GM19324 (cell line): Measurements from ENCODE around the gene RAP1GAP.

ENCODE experiments used
- ATAC-seq: cut with Tn5 transposase; IDR thresholded peaks from one replicate; pipeline ENCODE4 v1.9.1; 2021; ENCODE audit warnings: mild to moderate bottlenecking, moderate library complexity; ENCODE audit not compliant: unreplicated experiment, low FRiP score

The RAP1GAP gene

DNA sequence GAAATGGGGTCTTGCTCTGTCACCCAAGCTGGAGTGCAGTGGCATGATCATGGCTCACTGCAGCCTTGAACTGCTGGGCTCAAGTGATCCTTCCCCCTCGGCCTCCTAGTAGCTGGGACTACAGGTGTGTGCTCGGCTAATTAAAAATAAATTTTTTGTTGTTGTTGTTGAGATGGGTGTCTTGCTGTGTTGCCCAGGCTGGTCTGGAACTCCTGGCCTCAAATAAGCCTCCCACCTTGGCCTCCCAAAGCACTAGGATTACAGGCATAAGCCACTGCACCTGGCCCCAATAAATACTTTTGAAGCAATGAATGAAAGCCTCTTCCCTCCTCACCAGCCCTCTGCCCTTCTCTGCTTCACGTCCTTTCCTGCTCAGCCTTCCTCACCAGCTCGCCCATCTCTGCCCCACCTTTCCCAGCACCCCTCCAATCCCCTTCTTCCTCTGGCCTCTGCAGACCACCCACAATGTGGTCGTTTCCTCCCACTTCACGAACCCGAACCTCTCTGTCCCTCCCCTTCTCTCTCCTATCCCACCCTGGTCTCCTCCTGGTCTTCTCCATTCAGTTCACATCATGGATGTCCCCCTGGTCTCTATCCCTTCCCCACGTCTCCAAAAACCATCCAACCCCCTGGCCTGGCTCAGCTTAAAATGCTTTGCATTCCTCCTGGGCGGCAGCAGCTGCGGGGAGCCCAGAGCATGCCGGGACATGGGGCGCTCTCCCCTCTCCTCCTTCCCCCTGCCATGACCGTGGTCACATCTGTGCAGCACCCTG, 38.4 kb downstream of the RAP1GAP start:
- no peak for ATAC-seq

DNA sequence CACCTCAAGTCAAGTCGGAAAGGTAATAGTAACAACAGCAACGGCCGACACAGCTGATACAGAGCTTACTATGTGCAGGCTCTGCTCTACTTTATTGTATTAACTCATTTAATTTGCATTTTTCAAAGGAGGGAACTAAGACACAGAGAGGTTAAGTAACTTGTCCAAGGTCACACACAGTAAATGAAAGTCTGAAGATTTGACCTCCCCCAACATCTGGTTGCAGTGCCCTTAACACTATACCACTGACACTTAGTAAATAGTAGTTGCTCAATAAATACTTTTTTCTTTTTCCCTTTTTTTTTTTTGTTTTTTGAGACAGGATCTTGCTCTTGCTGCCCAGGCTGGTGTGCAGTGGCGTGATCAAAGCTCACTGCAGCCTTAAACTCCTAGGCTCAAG, 39.2 kb downstream of the RAP1GAP start:
- no peak for ATAC-seq

DNA sequence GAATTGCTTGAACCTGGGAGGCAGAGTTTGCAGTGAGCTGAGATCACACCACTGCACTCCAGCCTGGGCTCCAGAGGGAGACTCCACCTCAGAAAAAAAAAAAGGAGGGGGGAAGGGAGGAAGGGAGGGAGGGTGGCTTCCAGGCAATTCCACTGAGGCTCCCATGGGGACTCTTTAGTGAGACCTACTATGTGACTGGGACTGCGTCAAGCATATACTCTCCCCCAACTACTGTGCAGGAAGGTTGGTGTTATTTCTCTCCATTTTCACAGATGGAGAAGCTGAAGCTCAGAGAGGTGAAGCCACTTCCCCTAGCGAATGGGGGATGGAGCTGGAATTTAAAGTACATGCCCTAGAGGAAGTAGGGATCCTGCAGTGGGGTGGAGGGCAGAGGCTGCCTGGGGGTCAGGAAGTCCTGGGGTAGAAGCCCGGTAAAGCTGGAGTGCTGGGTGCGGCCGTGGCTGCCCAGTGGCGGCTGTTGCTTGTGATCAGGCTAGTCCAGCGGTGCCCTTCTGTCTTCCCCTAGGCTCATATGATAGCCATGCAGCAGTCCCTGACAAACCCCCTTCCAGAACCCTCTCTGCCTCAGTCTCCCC, 40.3 kb downstream of the RAP1GAP start:
- ATAC-seq: no peak

DNA sequence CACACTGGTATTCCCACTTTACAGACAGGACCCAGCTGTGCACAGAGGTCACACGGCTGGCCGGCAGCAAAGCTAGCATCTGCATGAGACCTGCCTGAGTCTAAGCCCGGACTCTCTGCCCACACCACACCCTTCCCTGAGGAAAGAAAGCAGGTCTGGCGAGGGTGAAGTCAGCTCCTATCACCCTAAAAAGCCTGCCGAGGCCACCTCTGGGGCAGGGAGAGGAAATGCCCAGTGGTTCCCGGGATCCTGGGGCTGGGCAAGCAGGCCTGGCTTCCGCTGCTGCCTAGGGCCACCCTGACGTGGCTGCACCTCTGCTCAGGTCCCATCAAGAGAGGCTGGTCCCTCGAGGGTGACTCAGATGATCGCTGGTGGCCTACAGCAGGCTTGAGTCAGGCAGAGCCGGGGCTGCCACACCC, 42.2 kb downstream of the RAP1GAP start:
- ATAC-seq: no peak

DNA sequence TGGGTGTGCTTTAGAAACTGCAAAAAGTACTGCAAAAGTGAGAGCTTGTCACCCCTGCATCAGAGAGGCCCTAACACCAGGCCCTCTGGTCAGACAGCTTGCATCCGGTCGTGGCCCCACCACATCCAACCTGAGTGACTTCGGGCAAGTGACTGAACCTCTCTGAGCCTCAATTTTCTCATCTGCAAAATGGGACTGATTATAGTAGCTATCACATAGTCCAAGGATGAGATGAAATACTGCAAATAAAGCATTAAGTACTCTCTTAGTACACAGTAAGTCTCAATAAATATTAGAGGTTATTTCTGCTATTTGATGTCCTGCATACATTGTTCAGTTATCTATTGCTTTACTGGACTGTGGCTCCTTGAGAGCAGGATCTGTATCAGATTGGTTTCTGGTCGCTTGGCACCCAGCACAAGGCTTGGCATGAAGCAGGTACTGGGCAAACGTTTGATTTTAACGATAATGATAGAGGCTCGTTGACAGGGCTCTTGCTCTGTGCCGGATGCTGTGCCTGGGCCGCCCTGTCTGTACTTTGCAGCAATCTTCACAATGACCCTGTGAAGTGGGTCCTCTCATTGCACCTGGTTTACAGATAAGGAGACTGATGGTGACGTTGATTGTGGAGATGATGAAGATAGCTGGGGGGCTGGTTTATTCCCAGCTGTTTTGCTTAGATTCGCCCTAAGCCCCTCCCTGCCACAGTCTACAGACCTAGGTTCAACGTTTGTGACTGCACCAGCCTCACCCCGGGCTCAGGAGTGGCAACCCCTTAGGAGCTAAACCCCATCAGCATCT, 43.6 kb downstream of the RAP1GAP start:
- no peak for ATAC-seq

DNA sequence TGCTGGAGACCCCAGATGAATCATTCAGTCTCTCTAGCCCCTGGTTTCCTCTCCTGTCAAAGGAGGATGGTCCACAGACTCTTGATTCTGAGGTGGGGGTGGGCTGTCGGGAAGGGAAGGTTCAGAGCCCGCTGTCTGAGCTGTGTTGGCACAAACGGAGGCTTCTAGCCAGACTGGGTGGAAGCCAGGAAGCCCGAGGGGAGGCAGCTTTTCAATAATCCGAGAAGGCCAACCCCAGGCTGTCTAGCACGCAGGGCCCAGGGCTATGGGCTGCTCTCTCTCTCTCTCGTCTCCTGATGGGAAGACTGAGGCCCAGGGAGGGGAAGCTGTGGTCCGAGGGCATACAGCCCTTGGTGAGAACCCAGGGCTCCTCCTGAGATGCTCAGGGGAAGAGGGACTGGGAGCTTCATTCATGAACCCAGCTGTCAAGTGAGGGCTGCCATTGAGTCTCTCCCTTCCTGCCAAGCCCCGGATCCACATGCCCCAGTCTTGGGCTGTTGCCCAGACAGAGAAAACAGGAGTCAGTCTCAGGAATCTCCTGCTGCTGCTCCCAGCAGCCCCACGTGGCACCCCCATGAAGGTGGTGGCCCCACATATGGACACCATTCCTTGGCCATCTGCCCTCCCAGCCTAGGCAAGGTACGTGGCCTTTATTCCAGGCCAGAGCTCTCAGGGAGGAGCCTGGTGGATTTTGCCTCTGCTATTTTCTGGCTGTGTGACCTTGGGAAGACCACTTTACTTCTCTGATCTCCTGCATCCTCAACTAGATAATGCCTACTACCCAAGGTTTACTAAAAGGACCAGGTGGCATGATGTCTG, 44.4 kb downstream of the RAP1GAP start:
- ATAC-seq: no peak

DNA sequence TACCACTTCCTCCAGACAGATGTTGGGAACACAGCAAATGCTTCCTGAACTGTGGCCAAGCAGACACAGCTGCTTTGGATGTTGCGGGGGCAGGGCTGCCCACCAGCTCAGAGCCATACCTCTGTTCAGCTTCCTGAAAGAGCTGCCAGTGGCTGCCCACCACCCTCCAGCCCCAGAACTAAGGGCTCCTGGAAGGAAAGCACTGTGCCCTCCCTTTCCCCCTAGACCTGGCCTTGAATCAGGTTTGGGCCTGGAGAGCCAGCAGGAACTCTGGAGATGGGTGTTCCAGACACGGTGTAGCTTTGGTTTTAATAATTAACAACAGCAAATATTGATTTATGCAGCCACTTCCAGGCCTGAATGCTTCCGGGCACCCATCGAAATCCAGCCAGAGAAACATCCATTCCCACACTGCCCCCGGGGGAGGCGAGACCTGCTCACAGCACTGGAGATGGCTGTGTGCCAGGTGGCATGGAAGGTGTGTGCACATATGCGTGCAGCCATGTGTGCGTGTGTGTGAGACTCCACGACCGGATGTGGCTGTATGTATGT, 45.7 kb downstream of the RAP1GAP start:
- ATAC-seq: no peak

DNA sequence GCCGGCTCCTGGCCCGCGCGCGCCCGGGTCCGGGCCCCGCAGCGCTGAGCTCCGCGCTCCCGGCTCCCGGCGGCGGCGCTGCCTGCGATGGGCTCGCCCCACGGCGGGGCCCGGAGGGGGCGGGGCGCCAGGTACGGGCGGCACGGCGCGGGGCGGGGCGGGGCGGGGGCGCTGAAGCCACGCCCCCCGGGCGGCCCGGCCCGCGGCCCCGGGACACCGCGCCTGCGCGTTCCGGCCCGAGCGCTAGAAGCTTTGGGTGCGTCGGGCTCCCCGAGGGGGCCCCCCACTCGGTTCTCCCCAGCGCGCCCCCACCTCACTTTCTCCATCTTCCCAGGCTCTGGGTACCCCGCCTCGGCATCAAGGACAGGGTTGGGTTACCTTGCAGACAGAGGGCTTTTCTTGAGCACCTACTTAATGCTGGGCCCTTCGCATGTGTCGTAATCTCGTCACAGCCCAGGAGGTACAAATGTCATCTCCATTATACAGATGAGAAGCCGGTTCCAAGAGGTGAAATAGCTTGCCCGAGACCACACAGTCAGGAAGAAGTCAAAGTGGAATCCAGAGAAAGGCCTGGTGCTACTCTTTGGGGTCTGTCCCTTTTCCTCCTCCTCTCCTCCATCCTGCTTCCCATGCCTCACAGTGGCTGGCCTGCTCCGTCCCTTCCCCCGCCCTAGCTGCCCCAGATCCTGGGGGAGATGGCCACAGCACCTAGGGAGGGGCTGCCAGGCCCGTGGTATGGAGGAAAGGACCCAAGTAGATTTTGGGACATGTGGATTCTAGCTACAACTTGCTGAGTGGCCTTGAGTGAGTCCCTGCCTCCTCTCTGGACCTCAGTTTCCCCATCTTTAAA, 46.5 kb downstream of the RAP1GAP start:
- no peak for ATAC-seq

DNA sequence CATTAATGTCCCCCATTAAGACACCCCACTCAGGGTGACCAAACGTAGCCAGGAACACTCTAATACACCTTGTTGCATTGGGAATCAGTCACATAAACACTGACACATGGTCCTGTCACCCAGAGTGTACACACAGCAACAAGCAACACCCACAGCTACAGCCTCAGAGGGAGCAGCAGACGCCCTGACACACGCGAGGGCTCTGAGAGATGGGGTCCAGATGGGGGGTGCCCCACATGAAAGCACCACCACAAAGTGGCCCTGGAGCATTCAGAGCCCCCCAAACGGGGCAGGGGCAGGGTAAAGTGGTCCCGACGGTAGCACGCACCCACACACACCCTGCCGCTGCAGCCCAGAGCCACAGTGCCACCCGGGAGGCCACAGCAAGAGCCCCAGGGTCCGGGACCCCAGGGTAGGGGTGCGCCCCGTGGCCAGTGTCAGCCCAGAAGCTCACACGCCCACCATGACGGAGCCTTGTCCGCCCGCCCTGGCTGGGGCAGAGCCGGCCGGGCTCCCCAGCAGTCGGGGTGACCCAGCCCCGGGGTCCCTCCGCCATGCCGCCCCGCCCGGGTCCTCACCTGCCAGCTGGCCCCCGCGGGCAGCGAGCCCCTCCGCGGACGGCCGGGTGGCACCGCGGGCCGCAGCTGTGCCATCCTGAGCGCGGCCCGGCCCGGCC, 47.3 kb downstream of the RAP1GAP start:
- ATAC-seq: no peak

DNA sequence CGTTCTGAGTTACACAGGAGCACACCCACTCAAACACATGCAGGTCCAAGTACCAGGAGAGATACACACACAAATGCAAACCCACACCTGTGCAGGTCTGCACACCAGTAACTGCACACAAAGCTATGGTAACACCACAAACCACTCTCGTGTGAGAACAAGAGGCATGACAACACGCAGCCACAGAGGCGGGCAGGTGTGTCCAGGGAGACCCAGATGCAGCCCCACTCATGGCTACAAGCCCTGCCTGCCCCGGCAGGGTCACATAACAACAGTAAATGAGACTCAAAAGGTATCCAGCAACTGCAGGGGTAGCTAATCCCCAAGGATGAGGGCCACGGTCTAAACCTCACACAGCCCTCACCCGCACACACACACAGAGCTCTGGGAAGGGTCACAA, 48.1 kb downstream of the RAP1GAP start:
- ATAC-seq: no peak

DNA sequence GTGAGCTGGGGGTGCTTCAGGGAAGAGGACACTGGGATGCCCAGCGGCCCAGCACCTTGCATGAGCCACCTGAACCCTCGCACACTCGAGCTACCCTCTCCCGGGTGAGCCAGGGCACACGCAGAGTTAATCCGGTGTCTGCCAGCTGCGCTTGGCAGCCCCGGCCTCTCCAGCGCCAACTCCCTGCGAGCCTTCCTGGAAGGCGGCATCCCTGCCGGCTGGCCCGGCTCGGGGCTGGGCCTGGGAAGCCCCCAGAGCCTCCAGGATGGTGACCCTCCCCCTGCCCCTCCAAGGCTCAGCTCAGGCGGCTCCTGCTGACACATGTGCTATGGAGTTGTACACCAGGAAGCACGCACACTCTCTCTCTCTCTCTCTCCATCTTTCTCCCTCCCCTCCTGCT, 48.7 kb downstream of the RAP1GAP start:
- ATAC-seq: no peak

DNA sequence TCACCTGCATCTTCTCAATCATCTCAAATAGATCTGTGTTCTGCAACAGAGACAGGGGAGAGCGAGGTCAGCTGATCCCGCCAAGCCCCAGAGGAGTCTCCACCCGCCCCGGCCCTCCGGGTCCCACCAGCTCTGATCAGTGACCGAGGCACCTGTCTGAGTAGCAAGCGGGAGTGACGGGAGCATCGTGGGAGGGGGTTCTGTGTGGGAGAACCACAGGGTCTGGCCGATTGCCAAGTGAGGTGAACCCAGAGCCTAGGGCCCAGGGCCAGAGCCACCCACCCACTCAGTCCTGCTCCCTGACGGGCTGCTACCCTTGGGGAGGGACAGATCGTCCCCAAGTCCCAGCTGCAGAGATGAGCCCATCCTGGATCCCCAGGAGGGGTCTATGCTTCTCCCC, 49.1 kb downstream of the RAP1GAP start:
- no peak for ATAC-seq

DNA sequence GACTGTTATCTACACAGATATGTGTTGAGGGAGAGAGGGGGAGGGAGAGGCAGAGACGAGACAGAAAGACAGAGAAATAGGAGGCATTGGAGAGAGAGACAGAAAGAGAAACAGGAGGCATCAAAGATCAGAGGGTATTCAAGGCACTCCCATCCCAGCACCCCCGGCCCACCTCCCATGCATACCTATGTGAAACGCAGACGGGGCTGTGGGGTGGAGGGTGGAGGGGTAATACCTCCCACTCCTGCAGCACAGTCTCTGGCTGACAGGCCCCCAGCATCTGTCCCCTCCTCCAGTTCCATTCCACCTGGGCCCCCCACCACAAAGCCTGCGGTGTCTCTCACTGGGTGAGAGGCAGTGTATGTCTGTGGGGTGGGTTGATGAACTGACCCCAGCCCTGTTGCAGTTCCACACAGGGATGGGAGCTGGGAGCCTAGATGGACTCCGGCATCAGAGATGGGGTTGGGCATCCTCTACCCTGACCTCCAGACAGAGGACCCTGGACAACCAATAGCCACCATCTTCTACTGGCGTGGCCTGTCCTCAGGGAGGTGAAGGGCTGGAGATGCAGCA, 49.7 kb downstream of the RAP1GAP start:
- no peak for ATAC-seq

DNA sequence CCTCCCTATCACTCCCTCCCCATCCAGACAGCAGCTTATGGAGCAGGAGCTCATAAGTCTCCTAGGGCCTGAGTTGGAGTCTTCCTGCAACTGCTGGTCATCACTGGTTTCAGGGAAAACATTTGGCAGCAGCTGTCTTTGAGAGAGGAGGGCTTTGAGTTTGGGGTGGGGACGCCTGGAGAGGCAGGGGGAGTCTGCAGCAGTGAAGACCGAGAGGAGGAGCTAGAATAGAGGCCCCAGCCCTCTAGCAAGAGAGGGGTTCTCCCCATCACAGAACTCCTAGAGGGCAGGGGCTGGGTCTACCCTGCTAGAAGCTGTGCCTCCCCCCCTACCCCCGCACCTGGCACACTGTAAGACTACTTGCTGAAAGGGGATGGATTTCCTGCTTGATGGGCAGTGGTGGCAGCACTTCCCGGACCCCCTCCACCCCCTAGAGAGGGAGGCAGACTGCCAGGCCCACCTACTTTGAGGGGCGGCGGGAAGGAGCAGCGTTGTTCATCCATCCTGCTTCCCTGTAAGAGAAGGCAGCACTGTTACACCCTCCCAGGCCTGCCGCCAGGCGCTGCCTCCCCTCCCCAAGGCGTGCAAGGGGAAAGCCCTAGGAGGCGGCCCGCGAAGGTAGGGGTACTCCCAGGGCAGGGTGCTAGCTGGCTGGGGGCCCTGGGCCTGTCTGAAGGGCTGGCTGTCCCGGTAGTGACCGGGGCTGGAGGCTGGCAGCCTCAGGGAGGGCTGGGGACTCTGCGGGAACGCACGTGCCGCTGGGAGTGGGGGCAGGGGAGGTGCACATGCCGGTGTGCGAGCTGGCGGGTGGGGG, 50.4 kb downstream of the RAP1GAP start:
- no peak for ATAC-seq

DNA sequence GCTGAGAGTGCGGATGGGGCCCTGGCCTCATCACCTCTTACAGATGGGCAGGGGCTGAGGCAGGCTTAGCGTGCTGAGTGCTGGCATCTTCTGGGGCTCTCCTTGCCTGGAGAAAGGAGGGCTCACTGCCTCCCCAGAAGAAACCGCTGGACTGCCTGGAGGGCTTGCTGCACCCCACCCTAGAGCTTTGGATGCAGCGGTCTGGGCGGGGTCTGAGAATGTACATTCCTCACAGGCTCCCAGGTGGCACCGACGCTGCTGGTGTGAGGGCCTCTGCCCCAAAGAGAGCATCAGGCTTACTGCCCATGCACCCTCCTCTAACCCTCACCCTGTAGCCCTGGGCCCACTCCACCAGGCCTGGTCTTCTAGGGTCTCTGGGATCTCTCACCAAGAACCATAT, 51.1 kb downstream of the RAP1GAP start:
- no peak for ATAC-seq

DNA sequence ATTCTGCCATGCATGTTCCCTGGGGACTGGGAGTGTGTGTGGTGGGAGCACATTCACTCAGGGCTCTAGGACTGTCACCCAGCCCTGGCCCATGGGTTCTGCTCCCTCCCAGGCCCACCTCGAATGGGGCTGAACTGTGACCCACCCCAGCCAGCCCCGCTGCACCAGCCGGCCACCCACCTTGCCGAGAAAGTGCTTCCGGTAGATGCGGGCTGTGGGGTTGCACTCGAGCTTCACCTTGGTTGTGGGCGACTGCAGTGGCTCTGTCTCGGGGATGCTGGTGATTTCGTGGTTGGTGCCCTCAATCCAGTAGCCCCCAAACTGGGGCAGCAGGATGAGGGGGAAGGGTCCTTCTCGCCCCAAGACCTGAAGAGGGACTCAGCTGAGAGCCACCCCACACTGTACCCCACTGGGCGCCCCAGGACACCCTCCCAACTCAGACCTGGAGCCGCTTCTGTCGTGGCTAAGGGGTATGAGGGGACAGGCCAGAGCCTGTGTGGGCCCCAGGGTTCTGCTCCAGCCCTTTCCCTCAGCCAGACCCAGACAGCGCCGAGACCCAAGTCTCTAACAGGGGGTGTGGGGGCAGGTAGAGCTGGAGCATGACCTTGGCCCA, 51.9 kb downstream of the RAP1GAP start:
- ATAC-seq: no peak

DNA sequence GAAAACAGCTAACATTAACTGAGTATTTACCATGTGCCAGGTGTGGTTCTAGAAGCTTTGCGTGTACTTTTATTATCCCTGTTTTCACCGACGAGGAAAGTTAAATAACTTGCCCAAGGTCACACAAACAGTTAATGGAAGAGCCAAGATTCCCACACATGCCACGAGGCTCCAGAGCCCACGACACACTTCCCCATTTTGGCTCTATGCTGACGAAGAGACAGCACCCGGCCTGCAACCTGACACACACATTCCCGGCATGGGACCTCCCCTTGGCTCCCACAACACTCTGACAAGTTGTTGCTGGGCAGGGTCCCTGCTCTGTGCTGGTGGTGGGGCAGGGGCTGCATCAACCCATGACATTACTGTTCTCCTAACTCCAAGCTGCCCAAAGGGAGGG, 52.8 kb downstream of the RAP1GAP start:
- ATAC-seq: no peak
